ENCODE results near the gene NKD1. TPM values are rescaled to one million over a fixed set of nuclear protein-coding genes. Genes with fewer than 3 reads are reported as not detected.

The NKD1 gene
- total and polyA plus RNA-seq, 8 donors, result 0.44 to 284 (median 2.1) TPM

DNA sequence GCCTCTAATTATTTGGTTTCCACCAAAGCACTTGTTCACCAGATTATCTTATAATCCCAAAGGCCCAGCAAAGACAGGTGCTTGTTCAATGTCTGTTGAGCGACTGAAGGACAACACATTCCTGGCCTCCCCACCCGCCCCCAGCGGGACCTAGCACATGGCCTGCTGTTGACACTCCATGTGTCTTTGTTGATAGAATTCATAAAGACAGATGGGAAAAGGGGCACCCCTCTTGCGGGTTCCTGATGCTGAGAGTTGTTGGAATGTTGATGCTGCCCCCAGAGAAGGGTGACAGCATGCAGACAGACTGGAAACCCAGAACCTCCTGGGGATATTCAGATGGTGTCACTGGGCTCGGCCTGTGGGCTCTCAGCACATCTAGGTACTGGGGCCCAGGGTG, 96.0 kb downstream of the NKD1 start:
- WGBS, 5 donors, result 78 to 88% (median 82%) methylated on average over 5 of the region's 5 CpGs
- intact Hi-C loops (cut with DNase I; ENCODE audit: low total_unique reads), result no loop called here
- TF ChIP-seq, protein P1, sequence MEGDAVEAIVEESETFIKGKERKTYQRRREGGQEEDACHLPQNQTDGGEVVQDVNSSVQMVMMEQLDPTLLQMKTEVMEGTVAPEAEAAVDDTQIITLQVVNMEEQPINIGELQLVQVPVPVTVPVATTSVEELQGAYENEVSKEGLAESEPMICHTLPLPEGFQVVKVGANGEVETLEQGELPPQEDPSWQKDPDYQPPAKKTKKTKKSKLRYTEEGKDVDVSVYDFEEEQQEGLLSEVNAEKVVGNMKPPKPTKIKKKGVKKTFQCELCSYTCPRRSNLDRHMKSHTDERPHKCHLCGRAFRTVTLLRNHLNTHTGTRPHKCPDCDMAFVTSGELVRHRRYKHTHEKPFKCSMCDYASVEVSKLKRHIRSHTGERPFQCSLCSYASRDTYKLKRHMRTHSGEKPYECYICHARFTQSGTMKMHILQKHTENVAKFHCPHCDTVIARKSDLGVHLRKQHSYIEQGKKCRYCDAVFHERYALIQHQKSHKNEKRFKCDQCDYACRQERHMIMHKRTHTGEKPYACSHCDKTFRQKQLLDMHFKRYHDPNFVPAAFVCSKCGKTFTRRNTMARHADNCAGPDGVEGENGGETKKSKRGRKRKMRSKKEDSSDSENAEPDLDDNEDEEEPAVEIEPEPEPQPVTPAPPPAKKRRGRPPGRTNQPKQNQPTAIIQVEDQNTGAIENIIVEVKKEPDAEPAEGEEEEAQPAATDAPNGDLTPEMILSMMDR (IDR thresholded peaks at IDR 0.05), result no peak
- no peak for TF ChIP-seq EP300 (IDR thresholded peaks at IDR 0.05)
- TF ChIP-seq POLR2AphosphoS5 (IDR thresholded peaks at IDR 0.05), result no peak
- no peak for TF ChIP-seq POLR2A (IDR thresholded peaks at IDR 0.05)

DNA sequence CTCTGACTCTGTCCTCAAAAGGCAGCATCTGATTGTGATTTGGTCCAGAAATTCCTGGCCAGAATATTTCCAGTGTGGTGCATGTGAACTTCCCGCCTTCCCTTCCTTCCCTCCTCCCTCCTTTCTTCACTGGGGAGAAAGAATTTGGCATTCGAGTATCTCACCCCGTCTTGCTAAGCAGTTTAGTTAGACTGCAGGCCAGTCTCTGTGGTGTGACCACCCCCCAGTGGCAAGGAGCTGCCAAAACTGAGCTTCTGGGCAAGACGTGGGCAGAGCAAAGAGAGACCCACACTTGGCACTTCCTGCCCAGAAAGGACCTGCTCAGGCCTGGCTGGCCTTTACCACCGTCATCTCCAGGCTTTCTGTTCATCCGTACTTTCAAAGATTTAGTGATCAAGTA, 96.5 kb downstream of the NKD1 start:
- H3K27ac ChIP-seq, result no peak overlapping the region
- H3K4me3 ChIP-seq, result no peak overlapping the region
- peaks cover 0 to 6% (median 0%) of the 10 kb centered on the region in 4 donors for H3K4me1 ChIP-seq
- no peaks in the 10 kb centered on the region for H3K27me3 ChIP-seq
- peaks cover 0 to 22% (median 0%) of the 10 kb centered on the region in 4 donors for H3K36me3 ChIP-seq
- intact Hi-C loops (cut with DNase I; ENCODE audit: low total_unique reads), result no loop called here
- H3K9me3 ChIP-seq, result no peaks in the 10 kb centered on the region
- 25 to 41% (median 36%) methylated on average over 6 of the region's 6 CpGs for WGBS, 5 donors
- peak; percentile 31 to 74 for DNase-seq
- no peak for TF ChIP-seq POLR2A (IDR thresholded peaks at IDR 0.05)
- TF ChIP-seq, protein P1 (IDR thresholded peaks at IDR 0.05), result peak in 5 of 7 experiments; percentile 7 to 31 (median 21)

More for the DNA sequence above, 96.0 kb downstream of the NKD1 start:
- no peaks in the 10 kb centered on the region for H3K27me3 ChIP-seq
- H3K4me3 ChIP-seq, result no peak overlapping the region
- no peak overlapping the region for H3K27ac ChIP-seq
- DNase-seq, result no peak
- peaks cover 0 to 19% (median 0%) of the 10 kb centered on the region in 4 donors for H3K36me3 ChIP-seq
- H3K9me3 ChIP-seq, result no peaks in the 10 kb centered on the region
- peaks cover 0 to 6% (median 0%) of the 10 kb centered on the region in 4 donors for H3K4me1 ChIP-seq

DNA sequence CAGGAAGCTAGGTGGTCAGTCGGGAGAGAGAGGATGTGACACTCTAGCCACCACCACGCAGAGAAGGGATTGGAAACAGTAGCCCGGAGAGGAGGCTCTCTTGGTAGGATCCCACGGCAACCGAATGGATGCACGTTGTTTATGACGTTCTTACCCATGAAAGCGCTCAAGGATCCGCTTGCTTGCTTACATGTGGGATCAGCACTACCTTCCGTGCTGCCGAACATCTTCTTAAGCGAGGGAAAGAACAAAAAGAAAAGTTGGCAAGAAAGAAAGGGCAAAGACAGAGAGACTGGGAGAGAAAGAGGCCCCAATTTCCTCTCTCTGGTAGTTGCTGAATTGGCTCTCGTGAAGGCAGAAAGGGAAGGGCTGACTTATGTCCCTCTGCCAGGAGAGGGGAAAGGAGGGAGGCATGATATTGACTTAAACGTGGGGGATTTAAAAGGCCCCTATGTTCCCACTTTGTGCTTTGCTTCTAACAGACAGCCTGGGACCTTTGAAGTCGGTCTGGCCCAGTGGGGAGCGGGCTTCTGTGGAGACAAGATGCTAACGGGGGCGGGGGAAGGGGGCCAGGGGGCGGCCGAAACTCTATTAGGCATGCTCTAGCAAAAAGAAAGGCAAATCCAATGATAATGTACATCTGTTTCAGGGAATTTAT, 97.5 kb downstream of the NKD1 start:
- Histone ChIP-seq H3K9me3 (no peaks in the 10 kb centered on the region), H3K27ac (no peak overlapping the region), H3K4me1 (peaks cover 0 to 6% (median 0%) of the 10 kb centered on the region in 4 donors), H3K4me3 (no peak overlapping the region), H3K27me3 (no peaks in the 10 kb centered on the region), H3K36me3 (peaks cover 0 to 16% (median 0%) of the 10 kb centered on the region in 4 donors)
- WGBS, 5 donors, result 74 to 77% (median 76%) methylated on average over 20 of the region's 20 CpGs
- TF ChIP-seq POLR2AphosphoS5 (IDR thresholded peaks at IDR 0.05) (no peak), POLR2A (IDR thresholded peaks at IDR 0.05) (no peak), EP300 (IDR thresholded peaks at IDR 0.05) (no peak)
- TF ChIP-seq, protein P1 (IDR thresholded peaks at IDR 0.05), result no peak
- intact Hi-C loops (cut with DNase I; ENCODE audit: low total_unique reads), result no loop called here
- peak in 1 of 2 donors; percentile 35 for DNase-seq

DNA sequence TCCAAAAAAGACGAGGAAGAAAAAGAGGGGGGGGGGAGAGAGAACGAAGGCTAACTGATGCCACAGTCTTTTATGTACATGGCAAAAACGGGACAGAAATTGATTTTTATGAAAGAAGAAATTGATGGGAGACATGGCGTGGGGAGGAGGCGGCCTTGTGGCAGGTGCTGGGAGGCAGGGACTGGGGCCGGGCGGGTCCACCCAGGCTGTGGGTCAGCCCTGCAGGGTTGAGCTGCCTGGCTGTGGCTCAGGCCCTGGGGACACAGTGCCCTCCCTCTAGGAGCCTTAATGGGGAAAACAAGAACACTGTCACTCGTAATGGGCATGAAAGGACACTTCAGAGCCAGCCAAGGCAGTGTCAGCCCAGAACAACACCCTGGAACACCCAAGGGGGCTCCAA, 98.1 kb downstream of the NKD1 start:
- no peaks in the 10 kb centered on the region for H3K27me3 ChIP-seq
- 73 to 77% (median 75%) methylated on average over 8 of the region's 8 CpGs for WGBS, 5 donors
- H3K4me1 ChIP-seq, result peaks cover 0 to 6% (median 0%) of the 10 kb centered on the region in 4 donors
- H3K4me3 ChIP-seq, result no peak overlapping the region
- intact Hi-C loops (cut with DNase I; ENCODE audit: low total_unique reads), result no loop called here
- no peak for DNase-seq
- H3K36me3 ChIP-seq, result peaks cover 0 to 16% (median 0%) of the 10 kb centered on the region in 4 donors
- no peak overlapping the region for H3K27ac ChIP-seq
- H3K9me3 ChIP-seq, result no peaks in the 10 kb centered on the region
- TF ChIP-seq EP300 (IDR thresholded peaks at IDR 0.05) (no peak), POLR2A (IDR thresholded peaks at IDR 0.05) (no peak), POLR2AphosphoS5 (IDR thresholded peaks at IDR 0.05) (no peak)
- TF ChIP-seq, protein P1 (IDR thresholded peaks at IDR 0.05), result no peak

All from stomach (tissue), 9 donors.